ENCODE measurements around the gene L3MBTL4.
"Not testable (repeated sequence)": the region's sequence is repeated elsewhere in the genome, so short reads cannot be mapped to it uniquely, and the experiment has no call there.

Gene L3MBTL4

DNA sequence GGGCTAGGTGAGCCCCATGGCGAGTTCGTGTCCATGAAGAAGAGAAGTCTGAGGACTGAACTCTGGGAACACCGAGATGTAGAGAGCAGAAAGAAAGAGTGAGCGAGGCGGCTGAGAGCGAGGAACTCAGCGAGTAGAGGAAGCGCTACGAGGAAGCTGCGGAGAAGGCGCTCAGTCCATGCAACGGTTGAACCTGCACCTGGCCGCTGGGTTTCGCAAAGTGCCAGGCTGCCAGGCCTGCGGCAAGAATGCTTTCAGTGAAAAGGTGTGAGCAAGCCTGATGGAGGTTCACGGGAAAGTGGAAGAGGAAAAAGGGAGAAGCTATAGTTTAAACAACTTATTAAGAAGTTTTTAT, 268.4 kb downstream of the L3MBTL4 start:
- in situ Hi-C loops (cut with HindIII; ENCODE audit: low pct_ligation_motif_present, low sequenced_read_pairs) = no loop called here
- TF ChIP-seq, protein P1, sequence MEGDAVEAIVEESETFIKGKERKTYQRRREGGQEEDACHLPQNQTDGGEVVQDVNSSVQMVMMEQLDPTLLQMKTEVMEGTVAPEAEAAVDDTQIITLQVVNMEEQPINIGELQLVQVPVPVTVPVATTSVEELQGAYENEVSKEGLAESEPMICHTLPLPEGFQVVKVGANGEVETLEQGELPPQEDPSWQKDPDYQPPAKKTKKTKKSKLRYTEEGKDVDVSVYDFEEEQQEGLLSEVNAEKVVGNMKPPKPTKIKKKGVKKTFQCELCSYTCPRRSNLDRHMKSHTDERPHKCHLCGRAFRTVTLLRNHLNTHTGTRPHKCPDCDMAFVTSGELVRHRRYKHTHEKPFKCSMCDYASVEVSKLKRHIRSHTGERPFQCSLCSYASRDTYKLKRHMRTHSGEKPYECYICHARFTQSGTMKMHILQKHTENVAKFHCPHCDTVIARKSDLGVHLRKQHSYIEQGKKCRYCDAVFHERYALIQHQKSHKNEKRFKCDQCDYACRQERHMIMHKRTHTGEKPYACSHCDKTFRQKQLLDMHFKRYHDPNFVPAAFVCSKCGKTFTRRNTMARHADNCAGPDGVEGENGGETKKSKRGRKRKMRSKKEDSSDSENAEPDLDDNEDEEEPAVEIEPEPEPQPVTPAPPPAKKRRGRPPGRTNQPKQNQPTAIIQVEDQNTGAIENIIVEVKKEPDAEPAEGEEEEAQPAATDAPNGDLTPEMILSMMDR (IDR thresholded peaks at IDR 0.05; ENCODE audit: low read depth, low read length, missing control alignments) = no peak
- Histone ChIP-seq H3K4me3 (ENCODE audit: low read depth, low read length) (no peak overlapping the region), H3K27me3 (replicated peaks) (no peaks in the 10 kb centered on the region), H3K27ac (no peak overlapping the region), H3K36me3 (replicated peaks) (no peaks in the 10 kb centered on the region)
- DNase-seq = no peak

- TF ChIP-seq, protein P1 (IDR thresholded peaks at IDR 0.05; ENCODE audit: low read depth, low read length, missing control alignments) = no peak
- no peak overlapping the region for H3K4me3 ChIP-seq (ENCODE audit: low read depth, low read length)
Measured at GRCh38 chr18:6145645-6146306, 268.9 kb downstream of the L3MBTL4 start.

DNA sequence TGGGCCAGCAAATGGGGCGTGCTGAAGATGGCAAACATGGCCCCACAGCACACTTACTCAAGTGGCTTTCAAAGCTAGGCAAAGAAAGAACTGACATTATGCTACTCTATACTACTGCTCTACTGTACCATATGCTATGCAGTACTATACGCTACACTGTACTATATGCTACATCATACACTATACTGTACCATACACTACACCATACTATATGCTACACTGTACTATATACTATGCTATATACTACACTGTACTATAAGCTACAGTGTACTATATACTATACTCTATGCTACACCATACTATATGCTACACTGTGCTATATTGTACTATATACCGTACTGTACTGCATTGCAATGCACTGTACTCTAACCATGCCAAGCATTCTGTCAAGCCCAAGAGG, 275.7 kb downstream of the L3MBTL4 start:
- TF ChIP-seq, protein P1 (IDR thresholded peaks at IDR 0.05; ENCODE audit: low read depth, low read length, missing control alignments) = no peak
- no peak for DNase-seq
- Histone ChIP-seq H3K36me3 (replicated peaks) (no peaks in the 10 kb centered on the region), H3K4me3 (ENCODE audit: low read depth, low read length) (no peak overlapping the region), H3K27ac (no peak overlapping the region), H3K27me3 (replicated peaks) (no peaks in the 10 kb centered on the region)
- in situ Hi-C loops (cut with HindIII; ENCODE audit: low pct_ligation_motif_present, low sequenced_read_pairs) = no loop called here

More at GRCh38 chr18:6145645-6146306, 268.9 kb downstream of the L3MBTL4 start:
- no peaks in the 10 kb centered on the region for H3K27me3 ChIP-seq (replicated peaks)
- no peak for DNase-seq
- H3K36me3 ChIP-seq (replicated peaks) = no peaks in the 10 kb centered on the region
- in situ Hi-C loops (cut with HindIII; ENCODE audit: low pct_ligation_motif_present, low sequenced_read_pairs) = no loop called here
- H3K27ac ChIP-seq = no peak overlapping the region

GRCh38 chr18:6135901-6136300, 278.8 kb downstream of the L3MBTL4 start:
- H3K27ac ChIP-seq; in situ Hi-C loops (cut with HindIII; ENCODE audit: low pct_ligation_motif_present, low sequenced_read_pairs); DNase-seq; H3K36me3 ChIP-seq (replicated peaks); H3K27me3 ChIP-seq (replicated peaks); H3K4me3 ChIP-seq (ENCODE audit: low read depth, low read length): not testable (repeated sequence)

DNA sequence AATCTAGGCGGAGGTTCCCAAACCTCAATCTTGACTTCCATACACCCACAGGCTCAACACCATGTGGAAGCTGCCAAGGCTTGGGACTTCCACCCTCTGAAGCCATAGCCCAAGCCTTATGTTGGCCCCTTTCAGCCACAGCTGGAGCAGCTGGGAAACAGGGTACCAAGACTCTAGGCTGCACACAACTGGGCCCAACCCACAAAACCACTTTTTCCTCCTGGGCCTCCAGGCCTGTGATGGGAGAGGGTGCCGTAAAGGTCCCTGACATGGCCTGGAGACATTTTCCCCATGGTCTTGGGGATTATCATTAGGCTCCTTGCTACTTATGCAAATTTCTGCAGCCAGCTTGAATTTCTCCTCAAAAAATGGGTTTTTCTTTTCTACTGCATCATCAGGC, 279.7 kb downstream of the L3MBTL4 start:
- H3K36me3 ChIP-seq (replicated peaks); in situ Hi-C loops (cut with HindIII; ENCODE audit: low pct_ligation_motif_present, low sequenced_read_pairs); H3K27me3 ChIP-seq (replicated peaks); H3K4me3 ChIP-seq (ENCODE audit: low read depth, low read length); H3K27ac ChIP-seq; DNase-seq: not testable (repeated sequence)

DNA sequence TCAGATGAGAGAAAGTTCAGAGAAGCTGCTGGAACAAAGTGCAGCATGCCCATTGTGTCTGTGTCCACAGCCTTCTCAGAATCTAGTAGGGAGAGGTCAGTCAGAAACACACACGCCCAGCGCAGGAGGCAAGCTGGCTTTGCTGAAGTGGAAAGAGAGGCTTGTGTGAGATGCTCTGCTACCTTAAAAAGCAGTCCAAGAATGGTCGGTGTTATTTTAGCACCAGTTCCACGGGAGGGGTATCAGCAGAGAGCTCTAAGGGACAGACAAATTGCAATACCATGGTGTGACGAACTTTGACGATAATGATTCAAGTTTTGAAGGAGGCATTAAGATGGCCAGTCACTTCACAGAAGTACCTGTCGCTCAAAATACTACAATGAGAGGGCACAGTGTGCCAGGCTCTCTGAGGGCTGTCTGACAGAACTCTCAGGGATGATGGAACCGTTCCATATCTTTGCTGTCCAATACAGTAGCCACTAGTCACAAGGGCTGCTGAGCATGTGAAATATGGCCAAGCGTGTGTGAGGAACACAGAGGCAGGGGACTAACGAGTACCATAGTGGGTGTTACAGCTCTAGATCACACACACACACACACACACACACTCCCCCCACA, 281.9 kb downstream of the L3MBTL4 start:
- H3K27ac ChIP-seq = no peak overlapping the region
- TF ChIP-seq, protein P1 (IDR thresholded peaks at IDR 0.05; ENCODE audit: low read depth, low read length, missing control alignments) = no peak
- in situ Hi-C loops (cut with HindIII; ENCODE audit: low pct_ligation_motif_present, low sequenced_read_pairs) = no loop called here
- no peak for DNase-seq
- H3K27me3 ChIP-seq (replicated peaks) = no peaks in the 10 kb centered on the region
- H3K36me3 ChIP-seq (replicated peaks) = no peaks in the 10 kb centered on the region
- H3K4me3 ChIP-seq (ENCODE audit: low read depth, low read length) = no peak overlapping the region

DNA sequence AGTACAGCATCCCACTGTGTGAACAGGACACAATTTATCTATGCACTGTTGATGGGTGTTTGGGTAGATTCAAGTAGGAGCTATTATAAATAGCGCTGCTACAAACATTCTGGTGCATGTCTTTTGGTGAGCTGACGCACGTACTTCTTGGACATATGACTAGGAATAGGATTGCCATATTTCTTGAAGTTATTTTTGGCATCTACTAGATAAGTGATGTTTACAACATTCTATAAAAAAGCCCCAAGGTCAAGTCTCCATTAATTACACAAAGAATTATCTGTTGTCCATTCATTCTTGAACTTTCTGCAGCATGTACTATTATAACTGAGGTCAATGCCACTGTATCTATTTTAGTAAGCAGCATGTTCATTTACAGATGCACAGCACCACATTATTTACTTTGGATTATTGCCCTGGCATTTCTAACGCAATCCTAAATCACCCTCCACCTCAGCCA, 293.9 kb downstream of the L3MBTL4 start:
- no peak overlapping the region for H3K4me3 ChIP-seq (ENCODE audit: low read depth, low read length)
- H3K27ac ChIP-seq = no peak overlapping the region
- H3K36me3 ChIP-seq (replicated peaks) = no peaks in the 10 kb centered on the region
- in situ Hi-C loops (cut with HindIII; ENCODE audit: low pct_ligation_motif_present, low sequenced_read_pairs) = no loop called here
- no peaks in the 10 kb centered on the region for H3K27me3 ChIP-seq (replicated peaks)
- TF ChIP-seq, protein P1 (IDR thresholded peaks at IDR 0.05; ENCODE audit: low read depth, low read length, missing control alignments) = no peak
- DNase-seq = no peak
